Esophagus mucosa (tissue), 1 donor: ENCODE measurements around the gene TUBG1. TPM values are rescaled to one million over a fixed set of nuclear protein-coding genes. Genes with fewer than 3 reads are reported as not detected.

ENCODE experiments used
- total RNA-seq: library from RNA; stranded (reverse); gene quantifications from one replicate; pipeline ENCODE4 v1.2.4, GENCODE V29; 2023
- donor health status: DM: yes; HTN: yes; CAD: no.

The TUBG1 gene
- total RNA-seq, 1 donor from 2014 or later: 44.4 TPM

Other genes with a start within 250 kb of the TUBG1 start
- 191 TPM for gene STAT3, start 221.2 kb upstream of the TUBG1 start, total RNA-seq
- gene CAVIN1, start 186.4 kb upstream of the TUBG1 start, total RNA-seq: 67.0 TPM
- 40.1 TPM for gene ATP6V0A1, start 150.8 kb upstream of the TUBG1 start, total RNA-seq
- 13.3 TPM for gene NAGLU, start 73.4 kb upstream of the TUBG1 start, total RNA-seq
- 15.7 TPM for gene HSD17B1, start 56.8 kb upstream of the TUBG1 start, total RNA-seq
- 67.4 TPM for gene COASY, start 47.5 kb upstream of the TUBG1 start, total RNA-seq
- gene MLX, start 42.6 kb upstream of the TUBG1 start, total RNA-seq: 33.8 TPM
- gene PSMC3IP, start 32.0 kb upstream of the TUBG1 start, total RNA-seq: 2.9 TPM
- 53.6 TPM for gene RETREG3, start 309 bp upstream of the TUBG1 start, total RNA-seq
- gene TUBG2, start 49.6 kb downstream of the TUBG1 start, total RNA-seq: 7.3 TPM
- 49.6 TPM for gene PLEKHH3, start 67.3 kb downstream of the TUBG1 start, total RNA-seq
- not detected for gene CCR10, start 72.2 kb downstream of the TUBG1 start, total RNA-seq
- gene CNTNAP1, start 72.8 kb downstream of the TUBG1 start, total RNA-seq: 1.3 TPM
- 14.4 TPM for gene EZH1, start 135.4 kb downstream of the TUBG1 start, total RNA-seq
- 4.5 TPM for gene RAMP2, start 151.5 kb downstream of the TUBG1 start, total RNA-seq
- 70.9 TPM for gene VPS25, start 163.8 kb downstream of the TUBG1 start, total RNA-seq
- gene WNK4, start 170.9 kb downstream of the TUBG1 start, total RNA-seq: 0.40 TPM
- 104 TPM for gene COA3, start 189.0 kb downstream of the TUBG1 start, total RNA-seq
- gene CNTD1, start 189.2 kb downstream of the TUBG1 start, total RNA-seq: not detected
- 77.2 TPM for gene BECN1, start 214.6 kb downstream of the TUBG1 start, total RNA-seq
- 96.6 TPM for gene PSME3, start 223.7 kb downstream of the TUBG1 start, total RNA-seq
- 0.44 TPM for gene AOC2, start 234.9 kb downstream of the TUBG1 start, total RNA-seq
- gene AOC3, start 241.5 kb downstream of the TUBG1 start, total RNA-seq: 5.7 TPM